HEK293 (cell line): ENCODE results near the gene POU2F2.
A peak's percentile ranks its signal among the peaks of the same experiment; 100 is the strongest.

Experiments used
- AEBP2 ChIP-seq: fragments of 450-650 bp; formaldehyde crosslinking; IDR thresholded peaks from 2 replicates; pipeline ENCODE4 v1.5.1; 2016; ENCODE audit warnings: missing biosample characterization, missing genetic modification characterization, borderline replicate concordance
- EGR2 ChIP-seq: fragments of 450-650 bp; formaldehyde crosslinking; IDR thresholded peaks from 2 replicates; pipeline ENCODE4 v1.5.1; 2016; ENCODE audit warnings: low read depth, missing biosample characterization, missing genetic modification characterization
- IKZF3 ChIP-seq: fragments of 450-650 bp; IDR thresholded peaks from 2 replicates; pipeline ENCODE4 v1.5.0; 2018; ENCODE audit warnings: missing biosample characterization, mild to moderate bottlenecking, missing genetic modification characterization, moderate library complexity
- KLF1 ChIP-seq: fragments of 450-650 bp; formaldehyde crosslinking; IDR thresholded peaks from 2 replicates; pipeline ENCODE4 v1.5.1; 2016; ENCODE audit warnings: missing biosample characterization, missing genetic modification characterization
- MYNN ChIP-seq: fragments of 450-650 bp; formaldehyde crosslinking; IDR thresholded peaks from 2 replicates; pipeline ENCODE4 v1.5.1; 2016; ENCODE audit warnings: missing biosample characterization, missing genetic modification characterization, borderline replicate concordance
- MZF1 ChIP-seq: fragments of 450-650 bp; formaldehyde crosslinking; IDR thresholded peaks from 2 replicates; pipeline ENCODE4 v1.5.1; 2017; ENCODE audit warnings: missing biosample characterization, missing genetic modification characterization, borderline replicate concordance
- OSR2 ChIP-seq: fragments of 450-650 bp; formaldehyde crosslinking; IDR thresholded peaks from 2 replicates; pipeline ENCODE4 v1.5.1; 2016; ENCODE audit warnings: missing biosample characterization, missing genetic modification characterization
- PRDM4 ChIP-seq: fragments of 450-650 bp; formaldehyde crosslinking; IDR thresholded peaks from 2 replicates; pipeline ENCODE4 v1.5.1; 2017; ENCODE audit warnings: missing biosample characterization, missing genetic modification characterization
- PRDM6 ChIP-seq: fragments of 450-650 bp; formaldehyde crosslinking; IDR thresholded peaks from 2 replicates; pipeline ENCODE4 v1.5.1; 2017; ENCODE audit warnings: missing biosample characterization, missing genetic modification characterization
- REPIN1 ChIP-seq: fragments of 450-650 bp; formaldehyde crosslinking; IDR thresholded peaks from 2 replicates; pipeline ENCODE4 v1.5.1; 2017; ENCODE audit warnings: missing biosample characterization, missing genetic modification characterization, low read depth
- SCRT1 ChIP-seq: fragments of 450-650 bp; formaldehyde crosslinking; IDR thresholded peaks from 2 replicates; pipeline ENCODE4 v1.5.1; 2016; ENCODE audit warnings: missing biosample characterization, missing genetic modification characterization, borderline replicate concordance
- SP2 ChIP-seq: fragments of 450-650 bp; formaldehyde crosslinking; IDR thresholded peaks from 2 replicates; pipeline ENCODE4 v1.5.1; 2016; ENCODE audit warnings: missing biosample characterization, missing genetic modification characterization
- TRIM28 ChIP-seq: IDR thresholded peaks from 2 replicates; pipeline ENCODE4 v1.6.1; 2011; ENCODE audit warnings: low read length, control low read depth, borderline replicate concordance
- ZBTB6 ChIP-seq: fragments of 450-650 bp; formaldehyde crosslinking; IDR thresholded peaks from 2 replicates; pipeline ENCODE4 v1.5.1; 2017; ENCODE audit warnings: missing biosample characterization, missing genetic modification characterization
- ZEB2 ChIP-seq: fragments of 450-650 bp; formaldehyde crosslinking; IDR thresholded peaks from 2 replicates; pipeline ENCODE4 v1.5.1; 2016; ENCODE audit warnings: missing biosample characterization, missing genetic modification characterization
- ZFHX2 ChIP-seq: fragments of 450-650 bp; formaldehyde crosslinking; conservative IDR thresholded peaks from 2 replicates; pipeline ENCODE4 v1.5.1; 2016; ENCODE audit warnings: missing biosample characterization, missing genetic modification characterization
- ZNF10 ChIP-seq: fragments of 450-650 bp; formaldehyde crosslinking; IDR thresholded peaks from 2 replicates; pipeline ENCODE4 v1.5.1; 2017; ENCODE audit warnings: missing biosample characterization, missing genetic modification characterization
- ZNF266 ChIP-seq: fragments of 450-650 bp; formaldehyde crosslinking; IDR thresholded peaks from 2 replicates; pipeline ENCODE4 v1.5.1; 2016; ENCODE audit warnings: missing biosample characterization, missing genetic modification characterization, low read depth
- ZNF274 ChIP-seq, 2 experiments: fragments of 200-500 bp in 1 of 2; fragments of 450-650 bp in 1 of 2; sonication (Bioruptor generic) in 1 of 2; formaldehyde crosslinking in 1 of 2; IDR thresholded peaks; 2 replicates each; pipeline versions ENCODE4 v1.5.1 to v1.6.1; 2014 to 2016; ENCODE audit warnings: borderline replicate concordance in 1 of 2, inconsistent platforms in 1 of 2, low read length in 1 of 2, missing biosample characterization in 1 of 2, missing genetic modification characterization in 1 of 2
- ZNF311 ChIP-seq: fragments of 450-650 bp; formaldehyde crosslinking; IDR thresholded peaks from 2 replicates; pipeline ENCODE4 v1.5.1; 2017; ENCODE audit warnings: missing biosample characterization, missing genetic modification characterization, borderline replicate concordance
- ZNF335 ChIP-seq: fragments of 450-650 bp; formaldehyde crosslinking; conservative IDR thresholded peaks from 2 replicates; pipeline ENCODE4 v1.5.1; 2016; ENCODE audit warnings: missing biosample characterization, missing genetic modification characterization
- ZNF391 ChIP-seq: fragments of 450-650 bp; formaldehyde crosslinking; IDR thresholded peaks from 2 replicates; pipeline ENCODE4 v1.5.1; 2016; ENCODE audit warnings: low read depth, missing biosample characterization, missing genetic modification characterization, borderline replicate concordance
- ZNF394 ChIP-seq: fragments of 450-650 bp; formaldehyde crosslinking; IDR thresholded peaks from 2 replicates; pipeline ENCODE4 v1.5.1; 2016; ENCODE audit warnings: missing biosample characterization, missing genetic modification characterization, mild to moderate bottlenecking, moderate library complexity, borderline replicate concordance
- ZNF473 ChIP-seq: fragments of 450-650 bp; formaldehyde crosslinking; IDR thresholded peaks from 2 replicates; pipeline ENCODE4 v1.5.1; 2017; ENCODE audit warnings: missing biosample characterization, missing genetic modification characterization
- ZNF513 ChIP-seq: fragments of 450-650 bp; IDR thresholded peaks from 2 replicates; pipeline ENCODE4 v1.5.1; 2018; ENCODE audit warnings: missing biosample characterization, missing genetic modification characterization
- ZNF600 ChIP-seq: fragments of 450-650 bp; formaldehyde crosslinking; IDR thresholded peaks from 2 replicates; pipeline ENCODE4 v1.5.1; 2016; ENCODE audit warnings: missing biosample characterization, missing genetic modification characterization
- ZNF626 ChIP-seq: fragments of 450-650 bp; sonication (Bioruptor Pico); formaldehyde crosslinking; IDR thresholded peaks from 2 replicates; pipeline ENCODE4 v1.5.1; 2018; ENCODE audit warnings: missing biosample characterization, missing genetic modification characterization, inconsistent platforms
- ZNF707 ChIP-seq: fragments of 450-650 bp; formaldehyde crosslinking; IDR thresholded peaks from 2 replicates; pipeline ENCODE4 v1.5.1; 2016; ENCODE audit warnings: missing biosample characterization, missing genetic modification characterization
- ZNF768 ChIP-seq: fragments of 450-650 bp; formaldehyde crosslinking; IDR thresholded peaks from 2 replicates; pipeline ENCODE4 v1.5.1; 2018; ENCODE audit warnings: missing biosample characterization, mild to moderate bottlenecking, missing genetic modification characterization
- ZNF837 ChIP-seq: fragments of 450-650 bp; formaldehyde crosslinking; IDR thresholded peaks from 2 replicates; pipeline ENCODE4 v1.5.1; 2016; ENCODE audit warnings: missing biosample characterization, missing genetic modification characterization
- ZSCAN30 ChIP-seq: fragments of 450-650 bp; IDR thresholded peaks from 2 replicates; pipeline ENCODE4 v1.5.1; 2018; ENCODE audit warnings: missing biosample characterization, mild to moderate bottlenecking, missing genetic modification characterization, moderate library complexity

POU2F2 gene

GRCh38 chr19:42176990-42177685, 44.9 kb upstream of the POU2F2 start (continued):
- TF ChIP-seq ZNF274 (IDR thresholded peaks at IDR 0.05; ENCODE audit: low read length), result no peak
- 0 out of 2 replicates have a peak, but pooled peaks have one; percentile 14 for TF ChIP-seq ZNF274 (tag by site-specific recombination; IDR thresholded peaks at IDR 0.05; ENCODE audit: borderline replicate concordance)
- TF ChIP-seq OSR2 (tag by site-specific recombination), result peak; percentile 89
- peak; percentile 58; the same call in 1 of the 2 replicates for TF ChIP-seq ZNF394
- TF ChIP-seq ZNF391 (tag by site-specific recombination), result 0 out of 2 replicates have a peak, but pooled peaks have one; percentile 16
- TF ChIP-seq ZNF513, result no peak
- peak; percentile 98 for TF ChIP-seq ZSCAN30 (tag by site-specific recombination)
- 0 out of 2 replicates have a peak, but pooled peaks have one; percentile 81 for TF ChIP-seq ZBTB6 (tag by site-specific recombination)
- no peak for TF ChIP-seq ZNF837 (tag by site-specific recombination)
- peak; percentile 16 for TF ChIP-seq SP2 (tag by site-specific recombination)
- TF ChIP-seq ZNF600 (tag by site-specific recombination), result peak; percentile 72
- TF ChIP-seq ZNF311 (tag by site-specific recombination), result no peak
- 0 out of 2 replicates have a peak, but pooled peaks have one; percentile 63 for TF ChIP-seq MZF1
- TF ChIP-seq EGR2, result peak; percentile 38; the same call in 1 of the 2 replicates
- no peak for TF ChIP-seq TRIM28
- no peak for TF ChIP-seq REPIN1
- TF ChIP-seq ZNF768 (tag by site-specific recombination), result peak; percentile 69; the same call in 1 of the 2 replicates
- peak; percentile 35; the same call in 1 of the 2 replicates for TF ChIP-seq ZEB2 (tag by site-specific recombination)
- no peak for TF ChIP-seq MYNN (tag by site-specific recombination)
- 0 out of 2 replicates have a peak, but pooled peaks have one; percentile 53 for TF ChIP-seq ZNF10 (tag by site-specific recombination)
- 0 out of 2 replicates have a peak, but pooled peaks have one; percentile 11 for TF ChIP-seq ZNF266 (tag by site-specific recombination)
- TF ChIP-seq ZFHX2 (tag by site-specific recombination), result peak; percentile 84
- TF ChIP-seq ZNF335 (tag by site-specific recombination), result peak; percentile 70
- TF ChIP-seq ZNF626 (tag by site-specific recombination), result no peak
- TF ChIP-seq PRDM4 (tag by site-specific recombination), result peak; percentile 44
- TF ChIP-seq SCRT1 (tag by site-specific recombination), result no peak
- no peak for TF ChIP-seq AEBP2 (tag by site-specific recombination)
- no peak for TF ChIP-seq ZNF473 (tag by site-specific recombination)
- no peak for TF ChIP-seq ZNF707
- peak; percentile 93 for TF ChIP-seq IKZF3
- no peak for TF ChIP-seq PRDM6 (tag by site-specific recombination)
- TF ChIP-seq KLF1, result no peak
